Neural cell (in vitro differentiated cells): ENCODE measurements around the gene EML6.

Experiments
- CTCF ChIP-seq: fragments of 450-650 bp; IDR thresholded peaks from 2 replicates; pipeline ENCODE4 v1.5.1; 2014; ENCODE audit warnings: antibody characterized with exemption, mild to moderate bottlenecking, moderate library complexity; ENCODE audit not compliant: poor library complexity, severe bottlenecking
- EZH2 ChIP-seq: fragments of 200-600, 300-800 bp; shearing (Covaris generic), sonication (generic); IDR thresholded peaks from 2 replicates; pipeline ENCODE4 v1.6.1; 2014; ENCODE audit warnings: antibody characterized with exemption, low read length, borderline replicate concordance, mild to moderate bottlenecking; ENCODE audit not compliant: insufficient read depth, poor library complexity, severe bottlenecking

GRCh38 chr2:54704688-54705605, 18.5 kb upstream of the EML6 start:
- TF ChIP-seq CTCF: peak; percentile 81
- TF ChIP-seq EZH2: no peak
